NCI-H1694 treated with DMSO at 0.1 percent for 48 hours (cell line): ENCODE data around the gene PAPOLA.
A peak's percentile ranks its signal among the peaks of the same experiment; 100 is the strongest.
"Not testable (repeated sequence)": the region's sequence is repeated elsewhere in the genome, so short reads cannot be mapped to it uniquely, and the experiment has no call there.

Source experiments
- DNase-seq: peaks from one replicate; lab custom pipeline; 2025; lab: John Stamatoyannopoulos, UW

The PAPOLA gene

DNA sequence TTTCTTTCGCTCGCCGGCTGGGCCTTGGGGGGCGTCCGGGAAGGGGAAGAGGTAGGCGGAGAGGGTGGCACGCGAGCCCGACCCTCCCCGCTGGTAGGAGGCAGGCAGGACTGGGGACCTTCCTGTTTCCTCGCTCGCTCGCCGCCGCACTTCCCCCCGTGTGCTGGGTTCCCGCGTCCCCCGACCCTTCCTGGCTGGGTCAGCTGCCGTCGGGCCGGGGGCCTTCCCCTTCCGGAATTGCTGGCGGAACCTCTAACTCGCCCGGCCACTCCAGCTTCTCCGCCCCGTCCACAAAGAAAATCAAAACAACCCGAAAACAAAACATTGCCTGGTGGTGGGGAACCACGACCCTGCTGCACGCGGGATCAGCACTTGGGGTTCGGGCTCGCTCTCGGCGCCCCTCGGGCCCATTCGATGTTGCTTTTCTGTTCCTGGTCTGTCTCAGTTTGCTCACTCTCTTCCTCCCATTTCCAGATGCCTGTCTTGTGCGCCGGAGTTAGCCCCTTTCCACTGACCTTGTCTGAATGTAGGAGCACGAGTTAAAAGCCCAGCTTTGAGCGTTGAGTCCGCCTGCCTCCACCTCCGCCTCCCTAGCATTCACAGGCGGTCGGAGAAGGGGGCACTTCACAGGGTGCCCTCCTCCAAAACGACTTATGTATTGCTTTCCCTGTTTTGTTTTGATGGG is 581 bp downstream of the PAPOLA start:
- DNase-seq: peak; percentile 42

DNA sequence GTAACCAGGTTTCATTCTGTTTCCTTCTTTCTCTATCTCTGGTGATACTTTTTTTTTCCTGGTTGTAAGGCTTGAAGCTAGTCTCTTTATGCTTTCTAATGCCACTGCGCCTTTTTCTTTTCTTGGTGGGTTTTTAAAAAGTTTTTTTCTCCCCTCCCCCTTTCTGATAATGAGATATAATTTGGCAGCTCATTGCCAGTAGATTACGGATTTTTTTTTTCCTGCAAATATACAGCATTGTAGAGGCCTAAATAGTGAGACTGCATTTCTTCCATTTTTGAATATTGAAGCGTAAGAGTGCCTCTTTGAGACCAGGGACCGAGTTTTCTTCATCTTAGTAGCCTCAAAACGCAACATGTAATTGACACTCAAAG is 1.1 kb downstream of the PAPOLA start:
- no peak for DNase-seq

DNA sequence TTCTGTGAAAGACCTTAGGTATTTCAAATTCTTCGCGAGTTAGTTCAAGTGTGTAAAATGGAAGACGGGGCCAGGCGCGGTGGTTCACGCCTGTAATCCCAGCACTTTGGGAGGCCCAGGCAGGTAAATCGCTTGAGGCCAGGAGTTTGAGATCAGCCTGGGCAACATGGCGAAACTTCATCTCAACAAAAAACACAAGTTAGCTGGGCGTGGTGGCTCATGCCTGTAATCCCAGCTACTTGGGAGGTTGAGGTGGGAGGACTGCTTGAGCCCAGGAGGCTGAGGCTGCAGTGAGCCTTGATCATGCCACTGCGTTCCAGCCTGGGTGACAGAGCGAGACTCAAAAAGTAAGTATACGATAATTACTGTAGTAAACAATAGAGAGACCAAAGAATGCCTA is 2.2 kb downstream of the PAPOLA start:
- DNase-seq: not testable (repeated sequence)

- DNase-seq: no peak
Observed at GRCh38 chr14:96507723-96508122, 5.5 kb downstream of the PAPOLA start.

DNA sequence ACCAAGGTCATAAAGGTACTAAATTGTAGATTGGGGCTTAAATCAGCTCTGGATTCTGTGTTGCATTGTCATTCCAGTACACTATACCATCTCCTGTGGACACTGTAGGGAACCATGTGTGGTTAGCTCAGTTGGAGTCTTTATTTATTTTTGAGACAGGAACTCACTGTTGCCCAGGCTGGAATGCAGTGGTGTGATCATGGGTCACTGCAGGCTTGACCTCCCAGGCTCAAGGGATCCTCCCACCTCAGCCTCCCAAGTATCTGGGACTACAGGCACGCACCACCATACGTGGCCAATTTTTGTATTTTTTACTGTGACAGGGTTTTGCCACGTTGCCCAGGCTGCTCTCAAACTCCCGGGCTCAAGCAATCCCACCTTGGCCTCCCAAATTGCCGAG is 6.7 kb downstream of the PAPOLA start:
- no peak for DNase-seq

DNA sequence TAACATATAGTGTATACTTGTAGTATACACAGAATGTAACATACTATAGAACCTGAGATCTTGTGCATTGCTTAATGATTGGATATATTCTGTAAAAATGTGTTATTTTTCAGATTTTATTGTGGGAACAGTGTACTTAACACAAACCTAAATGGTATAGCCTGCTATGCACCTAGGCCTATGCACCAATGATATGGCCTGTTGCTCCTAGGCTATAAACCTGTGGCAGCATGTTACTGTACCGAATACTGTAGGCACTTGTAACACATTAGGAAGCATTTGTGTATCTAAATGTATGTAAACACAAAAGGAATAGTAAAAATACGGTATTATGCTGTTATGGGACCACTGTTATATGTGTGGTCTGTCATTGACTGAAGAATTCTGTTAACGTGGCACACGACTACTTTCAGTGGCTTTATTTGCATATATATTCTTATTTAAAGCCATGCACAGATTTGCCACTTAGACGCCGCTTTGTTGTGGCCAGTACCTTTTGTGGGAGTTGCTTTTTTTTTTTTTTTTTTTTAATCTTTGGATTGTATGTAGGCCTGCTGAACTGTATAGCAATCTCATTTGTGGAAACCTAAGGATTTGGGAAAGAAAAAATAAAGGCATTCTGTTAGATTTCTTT is 7.4 kb downstream of the PAPOLA start:
- no peak for DNase-seq

DNA sequence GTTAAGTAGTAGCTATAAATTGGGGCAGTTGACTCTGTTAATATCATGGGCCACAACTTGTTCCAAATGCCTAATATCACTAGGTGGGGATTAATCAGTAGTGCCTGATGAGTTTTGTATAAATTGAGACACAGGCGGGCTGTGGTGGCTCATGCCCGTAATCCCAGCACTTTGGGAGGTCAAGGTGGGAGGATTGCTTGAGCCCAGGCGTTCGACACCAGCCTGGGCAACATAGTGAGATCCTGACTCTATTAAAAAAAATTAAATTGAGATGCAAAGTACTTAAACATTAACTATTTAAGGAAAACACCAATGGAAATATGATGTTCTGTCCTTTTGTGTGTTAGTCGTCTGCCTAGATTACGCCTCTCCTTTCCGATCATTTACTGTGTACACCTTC is 9.0 kb downstream of the PAPOLA start:
- no peak for DNase-seq

DNA sequence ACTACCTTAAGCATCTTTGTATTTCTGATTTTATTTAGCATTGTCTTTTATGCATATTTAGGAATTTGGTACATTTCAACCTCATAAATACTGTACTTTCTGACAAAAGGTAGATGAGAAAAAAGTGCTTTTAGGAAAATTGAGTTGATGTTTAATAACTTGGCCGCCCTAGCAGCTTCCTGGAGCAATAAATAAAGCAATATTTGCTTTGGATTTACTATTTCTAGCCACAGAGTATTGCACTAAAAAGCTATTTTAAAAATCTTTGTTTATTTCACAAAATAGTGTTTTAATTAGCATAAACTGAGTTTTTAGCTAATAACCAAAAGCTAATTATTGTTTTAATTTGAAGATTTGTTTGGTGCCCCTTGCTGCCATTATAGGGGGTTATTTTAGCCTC is 9.5 kb downstream of the PAPOLA start:
- no peak for DNase-seq

DNA sequence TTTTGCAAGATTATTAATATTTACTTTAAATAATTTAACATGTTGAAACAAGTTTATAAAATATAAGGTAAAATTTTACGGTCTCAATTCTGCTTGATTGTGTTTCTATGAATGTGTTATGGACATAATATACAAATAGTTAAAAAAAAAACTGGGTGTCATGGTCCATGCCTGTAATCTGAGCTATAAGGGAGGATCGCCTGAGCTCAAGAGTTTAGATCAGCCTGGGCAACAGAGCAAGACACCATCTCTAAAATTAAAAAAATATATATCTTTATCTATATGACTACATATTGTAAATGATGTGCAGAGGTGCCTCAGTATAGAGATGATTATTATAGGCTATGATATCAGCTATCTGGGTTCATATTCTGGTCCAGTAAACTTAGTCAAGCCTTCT is 9.9 kb downstream of the PAPOLA start:
- no peak for DNase-seq

GRCh38 chr14:96512602-96513397 is 10.6 kb downstream of the PAPOLA start:
- DNase-seq: no peak

GRCh38 chr14:96514694-96515093 is 12.5 kb downstream of the PAPOLA start:
- no peak for DNase-seq

DNA sequence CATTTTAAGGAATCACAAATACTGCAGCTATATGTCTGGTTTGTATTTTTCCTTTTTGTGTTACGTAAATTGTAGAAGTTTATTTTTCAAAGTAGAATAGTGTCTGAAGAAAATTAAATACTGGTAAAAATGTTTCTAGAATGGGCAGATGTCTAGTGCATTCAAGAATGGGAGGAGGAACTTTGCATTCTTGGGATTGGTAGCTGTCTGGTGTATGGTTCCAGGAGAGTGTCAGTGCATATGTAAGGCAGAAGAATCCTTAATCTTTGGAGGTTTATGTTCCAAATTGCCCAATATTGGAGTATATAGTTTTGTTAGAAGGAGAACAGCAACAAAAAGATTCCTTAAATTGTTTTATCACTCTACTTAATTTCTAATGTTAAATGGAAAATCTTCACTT is 13.5 kb downstream of the PAPOLA start:
- DNase-seq: no peak

- DNase-seq: no peak
Observed at GRCh38 chr14:96516351-96516750, 14.2 kb downstream of the PAPOLA start.

DNA sequence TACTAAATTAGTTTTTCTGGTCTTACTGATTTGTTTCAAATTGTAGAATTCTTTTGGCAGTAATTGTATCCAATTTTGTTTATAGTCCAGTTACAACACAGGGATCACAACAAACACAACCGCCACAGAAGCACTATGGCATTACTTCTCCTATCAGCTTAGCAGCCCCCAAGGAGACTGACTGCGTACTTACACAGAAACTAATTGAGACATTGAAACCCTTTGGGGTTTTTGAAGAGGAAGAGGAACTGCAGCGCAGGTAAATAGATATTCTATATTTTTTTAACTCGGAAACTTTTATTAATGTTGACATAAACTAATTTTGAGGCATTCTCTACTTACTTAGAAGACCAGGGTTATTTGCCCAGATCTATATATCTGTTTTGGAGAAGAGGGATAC is 17.8 kb downstream of the PAPOLA start:
- no peak for DNase-seq

DNA sequence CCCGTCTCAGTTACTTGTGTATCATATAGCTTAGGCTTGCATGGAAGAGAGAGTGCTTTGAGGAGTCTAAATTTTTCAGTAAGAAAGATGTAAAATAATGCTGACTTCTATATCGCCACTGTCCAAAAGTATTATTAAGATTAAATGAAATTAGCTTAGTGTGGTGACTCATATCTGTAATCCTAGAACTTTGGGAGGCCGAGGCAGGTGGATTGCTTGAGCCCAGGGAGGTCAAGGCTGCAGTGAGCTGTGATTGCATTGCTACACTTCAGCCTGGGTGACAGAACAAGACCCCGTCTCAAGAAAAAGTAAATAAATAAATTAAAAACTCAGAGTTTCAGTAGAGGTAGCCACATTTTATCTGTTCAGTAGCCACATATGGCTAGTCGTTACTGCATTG is 23.3 kb downstream of the PAPOLA start:
- DNase-seq: no peak

- DNase-seq: no peak
Observed at GRCh38 chr14:96532632-96533031, 30.4 kb downstream of the PAPOLA start.

DNA sequence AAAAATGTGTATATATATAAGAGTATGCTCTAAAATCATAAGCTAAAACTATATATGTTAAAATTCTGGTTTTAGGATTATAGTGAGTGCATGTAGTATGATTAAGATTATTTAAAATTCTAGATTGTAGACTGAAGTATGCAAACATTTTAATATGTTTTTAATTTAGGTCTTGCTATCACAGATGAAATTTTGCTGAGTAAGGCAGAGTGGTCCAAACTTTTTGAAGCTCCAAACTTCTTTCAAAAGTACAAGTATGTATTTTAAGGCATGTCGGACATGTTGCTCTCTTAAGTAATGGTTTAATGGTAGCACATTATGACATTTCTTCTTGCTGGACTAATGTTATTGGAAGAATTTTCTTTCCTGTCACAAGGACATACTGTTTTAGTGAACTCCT is 34.6 kb downstream of the PAPOLA start:
- no peak for DNase-seq

DNA sequence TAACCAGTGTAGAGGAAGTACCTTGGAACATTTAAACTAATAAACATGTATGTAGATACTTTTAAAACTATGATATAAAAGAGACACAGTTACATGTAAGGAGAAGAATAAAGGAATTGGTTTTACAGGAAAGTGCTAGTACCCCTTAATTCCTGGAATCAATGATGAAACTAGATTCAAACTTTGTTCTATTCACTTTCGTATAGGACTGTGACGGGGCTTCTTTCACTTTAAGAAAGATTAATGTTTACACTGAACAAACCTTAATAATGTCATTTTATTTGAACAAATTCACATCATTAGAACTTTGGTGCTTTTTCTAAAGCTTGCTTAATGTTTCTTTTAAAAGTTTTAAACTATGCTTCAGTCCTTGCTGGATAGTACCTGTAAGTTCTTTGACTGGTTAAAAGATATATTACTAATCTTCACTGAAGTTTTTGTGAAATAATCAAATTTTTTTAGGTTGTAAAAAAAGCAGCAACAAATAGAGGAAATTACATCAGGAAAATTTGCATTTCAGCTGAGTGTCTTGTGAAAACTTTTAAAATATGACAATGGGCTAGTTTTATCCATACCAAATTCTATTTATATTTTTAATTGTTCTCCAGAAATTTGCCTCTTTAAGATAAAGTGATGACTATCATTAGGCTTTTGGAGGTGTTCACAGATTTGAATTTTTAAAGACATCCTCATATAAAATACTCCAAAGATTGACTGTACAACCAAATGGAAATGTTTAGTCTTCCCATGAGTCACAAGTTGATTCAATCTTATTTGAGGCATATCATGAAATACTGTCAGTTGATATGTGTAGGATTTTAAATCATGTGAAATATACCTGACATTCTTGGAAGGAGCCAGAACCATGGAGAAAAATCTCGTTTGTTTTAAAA is 36.2 kb downstream of the PAPOLA start:
- DNase-seq: no peak

DNA sequence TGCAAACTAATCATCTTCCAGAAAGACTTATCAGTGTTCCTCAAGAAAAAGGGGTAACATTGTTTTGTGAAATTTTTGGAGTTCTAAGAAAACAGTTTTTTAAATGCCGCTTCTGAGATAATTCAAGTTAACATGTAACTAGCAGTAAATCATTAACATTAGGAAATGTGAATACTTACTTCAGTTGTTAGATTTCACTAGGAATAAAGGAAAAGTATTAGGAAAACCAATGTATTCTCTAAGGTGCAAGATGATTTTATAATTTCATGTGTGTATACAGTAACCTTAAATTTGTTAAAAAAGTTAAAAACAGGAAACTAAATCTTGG is 36.8 kb downstream of the PAPOLA start:
- DNase-seq: no peak

DNA sequence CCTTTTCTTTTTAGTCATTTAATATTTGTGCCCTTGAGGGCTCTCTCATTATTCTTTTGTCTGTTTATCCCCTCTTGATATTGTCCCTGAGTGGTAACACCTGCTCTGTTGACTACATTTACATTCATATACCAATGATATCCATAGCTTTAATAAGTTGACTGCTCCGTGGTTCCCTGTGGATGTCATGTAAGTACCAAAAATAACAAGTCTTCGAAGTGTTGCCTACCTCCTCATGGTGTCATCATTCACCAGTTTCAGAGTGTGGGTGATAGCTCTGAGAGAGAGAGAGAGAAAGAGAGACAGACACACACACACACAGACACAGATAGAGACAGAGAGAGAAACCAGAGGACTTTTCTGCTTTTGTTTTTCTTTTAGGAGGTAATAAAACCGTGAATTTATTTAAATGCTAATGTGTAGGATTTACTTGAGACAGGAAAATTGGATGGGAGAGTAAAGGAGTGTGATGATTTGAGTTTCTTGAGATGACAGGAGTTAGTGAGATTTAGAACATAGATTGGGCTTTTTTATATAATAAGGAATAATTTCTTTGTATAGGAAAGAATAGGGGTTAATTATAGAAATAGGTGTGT is 52.2 kb downstream of the PAPOLA start:
- DNase-seq: no peak

DNA sequence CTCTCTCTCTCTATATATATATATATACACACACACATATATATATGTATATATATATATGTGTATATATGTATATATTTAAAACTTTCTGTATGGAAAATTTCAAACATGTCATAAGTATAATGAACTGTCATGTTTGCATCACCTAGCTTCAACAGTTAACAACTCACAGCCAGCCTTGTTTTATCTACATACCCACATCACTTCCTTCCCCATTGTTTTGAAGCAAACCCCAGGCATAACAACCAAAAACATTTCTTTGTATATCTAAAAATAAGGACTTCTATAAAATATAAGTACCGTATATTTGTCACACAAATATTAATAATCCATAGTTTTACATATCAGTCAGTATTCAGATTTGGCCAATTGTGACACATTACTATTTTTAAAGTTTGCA is 57.4 kb downstream of the PAPOLA start:
- DNase-seq: no peak

DNA sequence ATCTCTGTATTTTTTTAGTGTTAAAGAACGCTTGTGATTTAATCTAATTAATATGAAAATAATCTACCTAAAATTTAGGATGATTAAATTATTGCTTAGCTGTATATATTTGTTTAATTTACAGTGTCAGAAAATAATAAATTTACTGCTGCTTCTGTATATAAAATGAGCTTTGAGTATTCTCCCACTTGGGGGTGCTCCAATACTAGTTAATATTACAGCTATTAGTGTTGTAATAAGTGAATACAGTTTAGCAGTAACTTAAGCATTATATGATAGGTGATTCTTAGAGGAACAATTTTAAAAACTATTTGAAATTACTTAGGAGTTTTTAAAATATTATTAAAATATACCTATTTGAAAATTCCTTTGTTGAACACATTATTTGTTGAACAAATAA is 62.2 kb downstream of the PAPOLA start:
- DNase-seq: peak; percentile 22
